ENCODE data around the gene NEK1. TPM values are rescaled to one million over a fixed set of nuclear protein-coding genes. Genes with fewer than 3 reads are reported as not detected.

NEK1 gene
- total and polyA plus RNA-seq, 2 of the 13 experiments (the other 11 are each of a cell fraction or from before 2014, with no cell fraction given): 2.9 to 5.4 TPM

GRCh38 chr4:169657470-169658107 lies 45.2 kb upstream of the NEK1 start (continued):
- no peak for TF ChIP-seq RORA (CRISPR knock-in tag; IDR thresholded peaks at IDR 0.05)
- TF ChIP-seq, protein P1, sequence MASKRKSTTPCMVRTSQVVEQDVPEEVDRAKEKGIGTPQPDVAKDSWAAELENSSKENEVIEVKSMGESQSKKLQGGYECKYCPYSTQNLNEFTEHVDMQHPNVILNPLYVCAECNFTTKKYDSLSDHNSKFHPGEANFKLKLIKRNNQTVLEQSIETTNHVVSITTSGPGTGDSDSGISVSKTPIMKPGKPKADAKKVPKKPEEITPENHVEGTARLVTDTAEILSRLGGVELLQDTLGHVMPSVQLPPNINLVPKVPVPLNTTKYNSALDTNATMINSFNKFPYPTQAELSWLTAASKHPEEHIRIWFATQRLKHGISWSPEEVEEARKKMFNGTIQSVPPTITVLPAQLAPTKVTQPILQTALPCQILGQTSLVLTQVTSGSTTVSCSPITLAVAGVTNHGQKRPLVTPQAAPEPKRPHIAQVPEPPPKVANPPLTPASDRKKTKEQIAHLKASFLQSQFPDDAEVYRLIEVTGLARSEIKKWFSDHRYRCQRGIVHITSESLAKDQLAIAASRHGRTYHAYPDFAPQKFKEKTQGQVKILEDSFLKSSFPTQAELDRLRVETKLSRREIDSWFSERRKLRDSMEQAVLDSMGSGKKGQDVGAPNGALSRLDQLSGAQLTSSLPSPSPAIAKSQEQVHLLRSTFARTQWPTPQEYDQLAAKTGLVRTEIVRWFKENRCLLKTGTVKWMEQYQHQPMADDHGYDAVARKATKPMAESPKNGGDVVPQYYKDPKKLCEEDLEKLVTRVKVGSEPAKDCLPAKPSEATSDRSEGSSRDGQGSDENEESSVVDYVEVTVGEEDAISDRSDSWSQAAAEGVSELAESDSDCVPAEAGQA (IDR thresholded peaks at IDR 0.05; ENCODE audit: low read depth): no peak
- TF ChIP-seq, protein P1 (CRISPR knock-in tag; IDR thresholded peaks at IDR 0.05; ENCODE audit: borderline replicate concordance): no peak
- TF ChIP-seq ZNF317 (CRISPR knock-in tag; IDR thresholded peaks at IDR 0.05): no peak
- TF ChIP-seq THAP7 (CRISPR knock-in tag; IDR thresholded peaks at IDR 0.05): no peak
- TF ChIP-seq, protein P2, sequence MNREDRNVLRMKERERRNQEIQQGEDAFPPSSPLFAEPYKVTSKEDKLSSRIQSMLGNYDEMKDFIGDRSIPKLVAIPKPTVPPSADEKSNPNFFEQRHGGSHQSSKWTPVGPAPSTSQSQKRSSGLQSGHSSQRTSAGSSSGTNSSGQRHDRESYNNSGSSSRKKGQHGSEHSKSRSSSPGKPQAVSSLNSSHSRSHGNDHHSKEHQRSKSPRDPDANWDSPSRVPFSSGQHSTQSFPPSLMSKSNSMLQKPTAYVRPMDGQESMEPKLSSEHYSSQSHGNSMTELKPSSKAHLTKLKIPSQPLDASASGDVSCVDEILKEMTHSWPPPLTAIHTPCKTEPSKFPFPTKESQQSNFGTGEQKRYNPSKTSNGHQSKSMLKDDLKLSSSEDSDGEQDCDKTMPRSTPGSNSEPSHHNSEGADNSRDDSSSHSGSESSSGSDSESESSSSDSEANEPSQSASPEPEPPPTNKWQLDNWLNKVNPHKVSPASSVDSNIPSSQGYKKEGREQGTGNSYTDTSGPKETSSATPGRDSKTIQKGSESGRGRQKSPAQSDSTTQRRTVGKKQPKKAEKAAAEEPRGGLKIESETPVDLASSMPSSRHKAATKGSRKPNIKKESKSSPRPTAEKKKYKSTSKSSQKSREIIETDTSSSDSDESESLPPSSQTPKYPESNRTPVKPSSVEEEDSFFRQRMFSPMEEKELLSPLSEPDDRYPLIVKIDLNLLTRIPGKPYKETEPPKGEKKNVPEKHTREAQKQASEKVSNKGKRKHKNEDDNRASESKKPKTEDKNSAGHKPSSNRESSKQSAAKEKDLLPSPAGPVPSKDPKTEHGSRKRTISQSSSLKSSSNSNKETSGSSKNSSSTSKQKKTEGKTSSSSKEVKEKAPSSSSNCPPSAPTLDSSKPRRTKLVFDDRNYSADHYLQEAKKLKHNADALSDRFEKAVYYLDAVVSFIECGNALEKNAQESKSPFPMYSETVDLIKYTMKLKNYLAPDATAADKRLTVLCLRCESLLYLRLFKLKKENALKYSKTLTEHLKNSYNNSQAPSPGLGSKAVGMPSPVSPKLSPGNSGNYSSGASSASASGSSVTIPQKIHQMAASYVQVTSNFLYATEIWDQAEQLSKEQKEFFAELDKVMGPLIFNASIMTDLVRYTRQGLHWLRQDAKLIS (CRISPR knock-in tag; IDR thresholded peaks at IDR 0.05): no peak
- TF ChIP-seq ZNF780A (CRISPR knock-in tag; IDR thresholded peaks at IDR 0.05): no peak

Data from HepG2 (cell line).